Activated CD4-positive, alpha-beta T cell treated with anti-CD3 and anti-CD28 coated beads, Interleukin-2, amount 50 U/mL, for 16 hours (primary cell): ENCODE data around the gene KCNMA1.

Experiments
- DNase-seq: peaks from one replicate; pipeline ENCODE4 v3.0.0-alpha.2; 2020

KCNMA1 gene

DNA sequence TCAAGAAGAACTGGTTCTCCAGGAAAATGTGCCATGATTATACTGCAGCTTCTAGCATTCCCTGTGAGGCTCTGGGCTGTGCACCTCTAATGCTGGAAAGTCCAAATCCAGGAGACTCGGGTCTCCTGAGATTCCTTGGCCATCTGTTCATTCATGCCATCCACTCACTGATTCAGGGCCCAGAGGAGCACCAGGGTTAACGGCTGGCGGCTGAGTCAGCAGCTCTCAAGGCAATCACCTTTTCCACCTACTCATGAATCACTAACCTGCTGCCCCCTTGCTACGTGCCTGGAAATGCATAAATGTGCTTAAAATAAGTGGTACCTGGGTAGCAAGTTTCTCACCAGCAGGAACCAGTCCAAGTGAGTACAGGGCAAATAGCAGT, 132.7 kb downstream of the KCNMA1 start:
- DNase-seq = no peak

DNA sequence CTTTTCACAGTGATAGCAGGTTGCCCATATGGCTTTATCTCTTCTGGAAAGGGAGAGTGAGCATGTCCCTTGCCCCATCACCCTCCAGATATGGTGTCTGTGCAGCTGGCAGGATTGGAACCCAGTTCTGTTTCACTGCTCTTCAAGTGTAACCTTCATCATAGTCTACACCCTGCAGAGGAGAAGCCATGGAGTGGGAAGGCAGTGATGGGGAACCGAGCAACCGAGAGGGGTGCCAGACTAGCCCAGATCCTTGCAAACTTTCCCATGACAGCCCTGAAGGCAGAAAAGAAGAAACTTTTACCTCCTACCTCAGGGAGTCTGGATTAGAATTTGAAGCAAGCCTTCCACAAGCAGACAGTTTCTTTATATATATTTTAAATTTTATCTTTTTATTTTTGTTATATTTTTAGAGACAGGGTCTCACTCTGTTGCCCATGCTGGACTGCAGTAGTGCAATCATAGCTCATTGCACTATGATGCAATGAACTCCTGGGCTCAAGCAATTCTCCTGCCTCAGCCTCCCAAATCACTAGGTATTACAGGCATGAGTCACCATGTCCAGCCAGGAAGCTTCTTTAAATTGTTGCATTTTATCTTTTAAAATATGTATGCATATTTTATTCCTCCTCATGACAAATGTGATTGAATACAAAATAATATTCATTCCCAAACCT, 133.3 kb downstream of the KCNMA1 start:
- no peak for DNase-seq

DNA sequence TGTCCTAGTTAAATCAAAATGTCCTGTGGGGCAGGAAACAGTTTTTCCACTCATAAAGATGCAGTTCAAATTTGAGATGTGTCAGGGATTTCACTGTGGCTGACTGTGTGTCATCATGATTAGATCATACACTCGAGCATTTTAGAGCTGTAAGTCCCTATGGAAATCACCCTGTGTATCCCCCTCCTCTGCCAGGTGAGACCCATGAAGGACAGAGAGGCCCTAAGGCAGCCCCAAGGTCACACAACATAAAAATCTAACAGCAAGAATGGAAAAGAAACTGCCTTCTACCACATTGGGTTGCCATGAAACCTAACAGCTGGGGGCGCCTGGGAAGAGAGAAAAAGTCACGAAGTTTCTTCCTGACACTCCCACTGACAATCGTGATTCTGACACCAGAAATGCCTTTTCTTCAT, 135.8 kb downstream of the KCNMA1 start:
- no peak for DNase-seq

DNA sequence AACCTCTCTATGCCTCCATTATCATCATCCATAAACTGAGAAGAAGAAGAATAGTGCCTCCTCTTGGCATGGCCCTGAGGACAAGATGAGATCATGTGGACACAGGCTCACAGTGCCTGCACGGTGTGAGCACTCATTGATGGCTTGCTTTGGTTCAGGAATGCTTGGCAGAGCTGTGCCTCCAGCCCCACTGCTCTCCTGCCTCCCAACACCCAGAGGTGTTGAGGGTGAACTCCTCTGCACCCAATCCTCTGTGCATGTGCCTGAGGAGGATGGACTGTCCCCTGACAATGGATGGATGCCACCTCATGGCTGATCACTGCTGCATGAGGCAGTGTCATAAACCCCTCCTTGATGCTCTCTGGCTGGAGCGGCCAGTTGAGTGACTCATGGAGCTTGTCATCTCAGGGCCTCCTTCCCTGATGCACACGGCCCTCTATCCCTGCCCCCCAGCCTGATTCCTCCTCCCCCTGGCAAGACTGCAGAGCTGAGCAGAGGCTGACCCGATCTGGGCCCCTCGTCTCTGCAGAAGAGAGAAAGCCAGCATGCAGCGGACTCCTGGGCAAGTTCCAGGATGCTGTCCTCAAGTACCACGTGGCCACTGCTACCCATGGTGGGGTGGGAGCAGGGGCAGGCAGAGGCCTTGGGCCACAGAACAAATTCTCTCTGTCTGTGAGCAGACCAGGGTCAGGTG, 136.3 kb downstream of the KCNMA1 start:
- DNase-seq = no peak

DNA sequence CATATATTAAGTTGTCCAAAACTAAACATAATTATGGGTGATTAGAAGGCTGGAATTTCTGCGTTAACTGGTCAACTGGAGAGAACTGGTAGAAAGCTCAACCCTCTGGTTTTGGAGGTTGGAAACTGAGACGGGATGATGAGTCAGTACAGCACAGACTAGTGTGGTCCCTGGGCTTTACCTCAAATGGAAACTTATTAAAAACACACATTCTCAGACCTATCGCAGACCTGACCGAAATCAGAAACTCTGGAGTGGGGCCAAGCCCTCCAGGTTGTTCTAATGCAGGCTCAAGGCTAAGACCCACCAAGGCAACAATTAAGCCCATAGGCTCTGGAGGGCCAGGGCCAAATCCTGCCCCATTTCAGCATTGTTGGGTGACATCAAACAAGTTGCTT, 136.9 kb downstream of the KCNMA1 start:
- DNase-seq = peak; percentile 40

DNA sequence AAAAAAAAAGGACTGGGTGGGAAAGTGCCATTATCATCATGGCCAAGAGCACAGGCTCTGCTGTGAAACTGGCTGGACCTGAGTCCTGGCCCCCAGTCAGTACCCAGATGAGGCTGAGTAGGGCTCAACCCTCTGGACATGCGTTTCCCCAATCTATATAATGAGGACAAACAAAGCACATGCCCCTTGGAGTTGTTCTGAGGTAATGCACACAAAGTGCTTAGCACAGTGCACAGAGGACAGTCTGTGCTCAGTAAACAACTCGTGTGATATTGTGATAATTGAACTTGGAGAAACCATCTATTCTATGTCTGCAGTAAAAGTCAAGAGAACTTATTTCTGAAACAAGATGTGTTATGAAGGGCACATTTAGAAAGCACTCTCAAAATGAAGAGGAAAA, 138.8 kb downstream of the KCNMA1 start:
- no peak for DNase-seq

DNA sequence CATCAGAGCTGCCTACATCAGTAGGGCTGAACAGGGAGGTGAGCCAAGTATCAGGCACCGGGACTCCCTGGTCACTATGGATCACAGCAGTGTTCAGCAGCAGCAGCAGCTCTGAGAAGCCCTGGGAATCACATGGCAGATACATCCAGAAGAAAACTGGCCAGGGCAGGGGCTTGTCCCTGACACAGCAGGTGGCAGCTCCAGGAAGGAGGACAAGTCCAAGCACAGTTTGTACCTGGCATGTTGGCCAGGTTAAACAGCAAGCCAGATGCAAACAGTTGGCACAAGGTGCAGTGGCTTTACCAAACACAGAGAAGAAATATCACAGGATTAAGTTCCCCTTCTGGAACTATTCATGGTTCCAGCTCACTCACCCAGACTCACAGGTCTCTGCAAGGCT, 139.4 kb downstream of the KCNMA1 start:
- DNase-seq = no peak

DNA sequence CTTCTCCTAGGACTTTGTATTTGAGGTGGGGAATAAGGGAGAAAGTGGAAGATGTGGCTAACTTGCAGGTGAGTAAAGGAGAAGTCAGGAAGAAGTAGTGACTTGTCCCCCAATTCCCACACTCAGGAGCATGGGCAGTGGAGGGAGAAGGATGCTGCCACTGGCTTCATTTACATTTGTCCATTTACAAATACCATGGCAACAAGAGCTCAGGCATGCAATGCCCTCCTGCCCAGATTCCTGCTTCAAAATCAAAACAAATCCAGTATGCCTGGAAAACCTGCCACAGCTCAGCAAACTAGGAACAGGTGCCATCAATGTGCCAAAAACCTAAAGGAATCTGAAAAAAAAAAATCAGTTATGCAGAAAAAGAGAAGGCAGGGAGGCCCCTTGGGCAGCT, 139.9 kb downstream of the KCNMA1 start:
- no peak for DNase-seq

DNA sequence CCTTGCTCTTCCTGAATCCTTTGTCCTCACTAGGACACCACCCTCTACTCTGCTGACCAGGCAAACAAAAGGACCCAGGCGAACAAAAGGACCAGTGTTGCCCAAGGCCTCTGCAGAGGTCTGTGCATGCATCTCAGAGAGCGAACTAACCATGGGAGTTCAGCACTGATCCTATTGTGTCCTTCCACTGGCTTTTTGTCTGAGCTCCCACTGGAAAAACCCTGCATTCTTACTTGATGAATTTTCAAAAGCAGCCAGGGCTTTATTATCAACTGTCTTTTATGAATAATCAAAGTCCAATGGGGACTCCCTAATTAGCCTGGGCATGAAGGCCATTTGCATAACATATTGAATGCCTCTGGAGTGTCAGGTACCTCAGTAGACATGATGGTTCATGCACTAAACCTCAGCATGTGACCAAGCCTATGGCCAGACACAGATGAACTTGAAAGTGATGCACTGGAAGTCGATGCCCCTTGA, 140.6 kb downstream of the KCNMA1 start:
- DNase-seq = no peak

DNA sequence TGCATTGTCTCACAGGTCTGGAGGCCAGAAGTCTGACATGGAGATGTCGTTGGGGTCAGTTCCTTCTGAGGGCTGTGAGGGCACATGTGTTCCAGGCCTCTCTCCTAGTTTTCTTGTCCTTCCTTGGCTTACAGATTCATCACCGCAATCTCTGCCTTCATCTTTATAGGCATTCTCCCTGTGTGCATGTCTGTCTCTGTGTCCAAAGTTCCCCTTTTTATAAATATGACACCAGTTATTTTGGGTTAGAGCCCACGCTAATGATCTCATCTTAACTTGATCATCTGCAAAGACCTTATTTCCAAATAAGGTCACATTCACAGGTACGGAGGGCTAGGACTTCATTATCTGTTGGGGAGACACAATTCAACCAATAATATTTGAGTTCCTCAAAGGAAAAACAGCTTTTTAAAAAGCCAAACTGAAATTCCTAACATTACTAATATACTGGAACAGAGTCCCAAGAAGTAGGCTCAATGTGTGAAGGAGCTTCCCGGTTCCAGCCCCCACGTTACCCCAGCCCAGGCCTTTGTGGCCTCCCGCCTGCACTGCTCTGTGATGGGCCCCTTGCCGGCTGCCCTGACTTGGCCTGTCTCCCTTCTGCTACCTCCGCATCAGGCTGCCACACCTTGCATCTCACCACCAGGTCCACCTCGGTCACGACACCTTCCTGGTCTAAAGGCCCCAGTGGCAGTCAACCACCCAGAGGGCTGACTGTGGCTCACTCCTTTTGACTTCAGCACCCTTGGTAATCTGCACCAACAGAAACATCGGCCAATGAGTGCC, 142.7 kb downstream of the KCNMA1 start:
- DNase-seq = no peak

DNA sequence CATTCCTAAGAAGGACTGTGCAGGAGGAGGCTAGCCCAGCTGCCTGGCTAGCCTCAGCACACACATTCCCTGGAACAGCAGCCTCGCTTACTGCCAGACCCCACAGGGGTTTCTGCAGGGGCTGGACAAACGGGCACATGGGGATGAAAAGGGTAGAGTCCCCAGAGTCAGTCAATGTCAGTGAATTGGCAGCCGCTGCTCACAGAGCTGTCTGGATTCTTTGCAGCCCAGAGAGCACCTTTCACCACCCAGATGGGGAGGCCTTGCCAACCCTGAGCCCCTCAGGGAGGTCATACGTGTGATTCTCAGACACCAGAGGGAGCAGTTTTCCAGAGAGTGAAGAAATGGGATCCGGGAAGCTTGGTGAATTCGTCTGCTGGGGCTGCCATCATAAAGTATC, 143.3 kb downstream of the KCNMA1 start:
- no peak for DNase-seq

DNA sequence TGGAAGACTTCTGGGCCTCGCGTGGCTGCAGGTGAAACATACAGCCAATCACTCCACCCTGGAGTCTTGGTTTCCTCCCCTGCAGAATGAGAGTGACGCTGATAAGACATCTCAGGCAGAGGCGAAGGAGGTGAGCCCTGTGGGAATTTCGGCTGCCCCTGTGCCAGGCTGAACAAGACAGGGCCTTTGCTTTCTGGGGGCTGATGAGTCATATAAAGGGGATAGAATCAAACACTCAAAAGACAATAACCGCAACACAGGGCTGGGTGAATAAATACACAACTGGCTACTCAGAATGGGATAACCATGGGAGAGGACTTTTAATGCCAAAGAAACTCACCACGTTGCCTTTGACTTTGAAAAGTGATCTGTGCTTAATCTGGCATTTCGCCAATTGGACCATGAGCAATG, 143.8 kb downstream of the KCNMA1 start:
- peak; percentile 20 for DNase-seq

DNA sequence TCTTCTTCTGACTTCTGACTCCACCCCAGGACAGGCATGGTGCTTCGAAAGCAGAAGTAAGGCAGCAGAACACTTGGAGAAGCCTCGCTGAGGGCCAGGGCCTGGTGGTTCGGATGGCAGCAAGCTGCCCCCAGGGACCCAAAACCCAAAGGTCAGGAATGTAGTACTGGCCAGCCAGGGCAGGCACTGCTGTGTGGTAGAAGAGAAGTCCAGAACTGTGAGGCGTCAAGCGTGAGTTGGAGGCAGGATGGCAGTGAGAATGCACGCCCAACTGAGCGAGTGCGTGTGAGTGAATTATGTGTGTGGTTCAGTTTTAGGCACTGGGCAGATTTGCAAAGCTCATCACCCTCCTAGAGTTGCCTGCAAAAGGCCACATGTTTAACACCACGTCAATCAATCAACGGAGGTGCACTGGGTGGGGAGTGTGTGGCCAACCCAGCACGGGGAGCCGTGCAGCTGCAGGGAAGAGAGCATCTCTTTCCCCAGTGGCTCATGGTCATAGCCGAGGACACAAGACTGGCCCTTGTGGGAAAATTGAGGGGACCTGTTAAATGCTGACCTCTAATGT, 144.3 kb downstream of the KCNMA1 start:
- no peak for DNase-seq

DNA sequence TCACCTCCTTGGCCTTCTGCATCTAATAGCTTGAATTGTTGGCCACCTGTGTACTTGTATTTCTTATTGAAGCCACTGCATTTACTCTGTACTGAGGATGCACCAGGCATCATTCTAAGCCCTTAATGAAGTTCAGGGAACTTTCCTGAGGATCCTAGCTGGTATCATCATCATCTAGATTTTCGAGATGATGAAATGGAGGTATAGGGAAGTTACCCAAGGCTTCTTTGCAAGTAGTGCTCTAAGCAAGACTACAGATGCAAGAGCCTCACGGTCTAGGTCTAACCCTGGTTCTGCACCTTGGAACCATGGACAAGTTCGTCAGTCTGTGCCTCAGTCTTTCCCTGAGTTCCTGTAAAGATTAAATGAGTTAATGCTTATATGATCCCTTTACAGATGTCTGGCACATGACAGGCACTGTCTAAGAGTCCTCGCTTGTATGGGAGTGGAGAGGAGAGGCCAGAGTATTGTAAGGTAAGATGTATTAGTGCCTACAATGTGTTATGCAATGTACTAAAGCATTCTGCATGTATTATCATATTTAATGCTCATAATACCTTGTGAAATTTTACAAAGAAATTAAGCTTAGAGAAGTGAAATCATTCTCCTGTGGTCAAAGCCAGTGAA, 145.1 kb downstream of the KCNMA1 start:
- no peak for DNase-seq

DNA sequence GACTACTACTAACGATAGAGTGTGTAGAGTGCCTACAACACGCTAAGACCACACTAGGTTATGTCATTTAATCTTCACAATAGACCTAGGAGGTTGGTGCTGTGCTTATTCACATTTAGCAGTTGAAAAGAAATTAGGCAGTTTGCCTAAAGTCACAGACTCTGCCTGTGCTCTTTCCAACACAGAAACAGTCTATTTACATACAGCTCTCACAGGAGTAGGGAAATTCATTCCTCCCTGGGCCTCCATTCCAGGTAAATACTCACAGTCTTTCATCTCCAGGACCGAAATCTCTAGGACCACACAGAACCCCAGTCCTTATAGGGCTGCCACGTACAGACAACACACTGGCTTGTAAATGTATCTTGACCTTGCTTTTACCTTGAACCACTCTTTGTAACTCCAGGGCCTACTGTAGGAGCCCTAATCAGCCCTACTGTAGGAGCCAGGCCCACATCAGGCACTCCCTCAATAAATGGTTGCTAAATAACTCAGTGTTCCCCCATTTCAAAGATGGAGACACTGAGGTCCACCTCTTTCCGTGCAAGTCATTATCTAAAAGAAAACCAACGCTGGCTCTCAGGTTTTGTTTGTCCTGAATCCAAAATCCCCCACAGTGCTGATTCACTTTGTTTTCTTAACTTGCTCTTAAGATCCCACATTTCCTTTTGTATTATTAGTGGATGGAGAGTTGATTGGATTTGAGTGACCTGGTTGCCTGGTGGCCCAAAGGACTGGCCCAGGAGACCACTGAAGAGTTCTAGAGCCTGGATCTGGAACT, 146.9 kb downstream of the KCNMA1 start:
- no peak for DNase-seq

DNA sequence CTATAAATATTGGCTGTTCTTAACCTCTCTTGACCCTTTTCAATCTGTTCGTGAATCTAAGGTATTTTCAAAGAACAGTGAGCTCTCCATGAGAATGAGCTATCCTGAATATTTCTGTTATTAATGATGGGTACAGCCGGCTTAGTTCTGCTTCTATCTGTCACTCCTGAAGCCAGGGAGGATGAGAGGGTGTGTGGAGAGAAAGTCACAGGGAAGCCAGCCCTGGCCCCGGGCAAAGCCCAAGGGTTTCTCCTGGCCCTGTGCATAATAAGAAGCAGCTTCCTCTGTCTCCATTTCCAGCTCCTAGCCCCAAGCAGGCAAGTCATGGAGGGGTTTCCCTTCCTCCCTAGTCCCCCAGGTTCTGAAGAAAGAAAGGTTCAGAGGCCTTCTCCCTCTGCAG, 151.1 kb downstream of the KCNMA1 start:
- no peak for DNase-seq

DNA sequence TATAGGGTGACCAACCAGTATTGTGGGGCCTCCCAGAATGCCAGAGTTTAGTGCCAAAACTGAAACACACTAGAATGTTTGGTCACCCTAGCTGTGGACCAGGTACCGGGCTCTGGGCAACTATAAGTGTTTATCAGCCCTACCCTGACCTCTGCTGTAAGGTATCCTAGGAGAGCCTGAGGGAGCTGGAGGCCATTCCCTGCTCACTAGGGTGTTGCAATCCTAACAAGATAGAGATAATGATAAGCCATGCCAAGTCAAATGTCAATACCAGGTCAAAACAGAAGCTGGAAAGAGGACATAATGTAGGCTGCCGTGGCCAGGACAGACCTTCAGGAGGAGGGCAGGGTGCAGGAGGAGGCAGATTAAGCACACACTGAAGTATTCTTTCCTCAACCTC, 151.8 kb downstream of the KCNMA1 start:
- no peak for DNase-seq

DNA sequence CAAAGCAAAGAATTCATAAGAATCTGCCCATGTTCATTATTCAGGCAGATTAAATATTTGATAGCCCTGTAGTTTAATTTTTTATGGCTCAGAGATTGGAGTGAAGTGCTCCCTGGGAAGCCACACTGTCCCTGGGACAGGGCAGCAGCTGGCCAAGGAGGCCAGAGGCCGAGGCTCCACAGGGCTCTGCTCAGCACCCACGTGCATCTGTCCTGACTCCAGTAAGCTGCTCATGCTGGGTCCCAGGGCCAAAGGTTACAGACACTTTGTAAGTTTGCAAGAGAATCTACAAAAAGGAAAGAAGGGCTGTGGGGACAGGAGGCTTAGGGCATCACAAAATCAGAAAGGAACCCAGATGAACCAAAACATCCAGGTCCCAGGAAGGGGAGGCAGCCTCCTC, 155.5 kb downstream of the KCNMA1 start:
- no peak for DNase-seq

DNA sequence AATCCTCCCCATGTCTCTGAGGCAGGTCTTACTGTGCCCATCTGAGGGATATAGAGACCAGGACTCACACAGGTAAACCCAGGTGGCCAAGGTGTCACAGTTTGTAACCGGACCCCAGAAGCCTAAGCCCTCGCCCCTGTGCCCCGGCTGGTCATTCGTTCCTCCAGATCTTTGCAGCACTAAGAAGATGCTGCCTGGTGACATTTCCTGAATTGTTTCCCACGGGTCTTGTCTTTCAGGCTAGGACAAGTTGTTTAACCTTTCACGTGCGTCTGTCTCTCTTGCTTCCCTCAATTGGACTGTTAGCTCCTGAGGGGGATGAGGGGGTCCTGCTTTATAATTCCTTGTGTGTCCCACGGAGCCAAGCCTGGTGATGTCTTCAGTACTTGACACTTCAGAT, 158.0 kb downstream of the KCNMA1 start:
- no peak for DNase-seq

DNA sequence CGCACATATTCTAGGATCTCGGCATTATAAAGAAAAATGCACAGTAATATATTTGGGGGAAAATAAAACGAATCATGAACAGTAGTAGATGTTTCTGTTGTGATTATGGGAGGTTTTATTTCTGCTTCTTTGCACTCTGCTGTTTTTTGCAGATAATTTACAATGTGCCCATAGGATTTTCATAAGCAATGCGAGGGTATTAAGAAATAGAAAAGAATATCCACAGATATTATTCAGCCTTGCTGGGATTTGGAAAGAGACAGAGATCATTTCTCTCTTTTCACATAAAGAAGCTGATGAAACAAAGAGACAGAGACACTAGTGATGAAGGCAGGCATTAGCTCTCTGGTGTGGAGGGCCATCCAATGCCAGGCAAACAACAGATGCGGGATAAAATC, 158.6 kb downstream of the KCNMA1 start:
- no peak for DNase-seq

DNA sequence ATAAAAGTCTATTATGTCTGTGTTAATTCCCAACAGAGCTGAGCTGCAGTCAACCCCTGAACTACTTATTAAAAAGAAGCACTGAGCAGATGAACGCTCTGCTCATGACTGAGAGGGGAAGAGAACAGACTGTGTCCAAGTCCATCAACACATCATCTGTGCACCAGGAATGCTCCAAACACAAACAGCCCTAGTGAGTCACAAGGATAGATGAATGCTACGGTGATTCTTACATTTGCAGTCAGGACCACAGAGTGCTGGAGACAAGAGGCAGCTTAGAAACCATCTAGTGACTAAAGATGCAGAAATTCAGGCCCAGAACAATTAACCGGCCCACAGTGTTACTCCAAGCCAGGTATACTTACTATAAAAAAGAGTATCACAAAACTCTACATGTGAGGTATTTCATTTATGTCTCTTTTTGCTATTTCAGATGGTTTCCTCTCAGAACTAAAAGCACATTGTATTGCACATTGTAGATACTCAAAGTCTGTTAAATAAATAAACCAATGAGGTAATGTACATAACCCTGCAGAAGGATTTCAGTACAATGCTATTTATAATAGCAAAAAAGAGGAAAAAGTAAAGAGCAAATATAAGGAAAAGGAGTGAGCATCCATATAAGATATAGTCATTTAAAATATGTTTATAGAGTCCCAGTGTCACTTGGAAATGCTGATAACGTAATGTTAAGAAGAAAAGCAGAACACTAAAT, 159.2 kb downstream of the KCNMA1 start:
- DNase-seq = no peak

DNA sequence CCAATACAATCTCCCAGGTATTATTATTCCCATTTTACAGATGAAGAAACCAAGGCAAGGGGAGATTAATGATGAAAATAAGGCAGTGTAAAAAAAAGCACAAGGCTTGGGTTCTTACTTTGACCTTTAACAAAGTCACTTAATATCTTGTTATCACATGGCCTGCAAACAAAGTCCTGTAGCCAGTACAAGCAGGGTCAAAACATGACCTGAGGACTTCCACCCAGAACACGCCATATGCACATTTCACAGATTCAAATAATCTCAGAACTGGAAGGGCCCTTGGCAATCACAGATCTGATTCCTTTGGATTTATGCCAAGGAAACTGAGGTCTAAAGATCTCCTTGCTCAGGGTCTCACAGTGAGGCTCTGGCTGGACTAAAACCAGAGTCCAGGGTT, 162.1 kb downstream of the KCNMA1 start:
- no peak for DNase-seq
